Endothelial cell of umbilical vein (primary cell): Measurements from ENCODE around the gene TIMM17A. TPM values are rescaled to one million over a fixed set of nuclear protein-coding genes. Genes with fewer than 3 reads are reported as not detected.

ENCODE experiments used
- BruUV-seq: library from RNA; stranded (reverse); fragments of 400-500 nt; replicated peaks from 2 replicates; lab custom pipeline; 2021; lab: Mats Ljungman, UMichigan
- CTCF ChIA-PET: fragments of 300-600, 350-600 bp; sonication (Branson Sonifier 250); formaldehyde crosslinking; loops from one replicate; lab custom pipeline; 2021; ENCODE audit warnings: antibody characterized with exemption, inconsistent platforms; lab: Charles Lee
- POLR2A ChIA-PET: fragments of 300-600, 350-600 bp; sonication (Branson Sonifier 250); formaldehyde crosslinking; loops from one replicate; lab custom pipeline; 2021; ENCODE audit warnings: antibody characterized with exemption, inconsistent platforms; lab: Charles Lee
- DNase-seq: peaks from one replicate; pipeline ENCODE4 v3.0.0-alpha.2; 2011; ENCODE audit warnings: low read depth, low spot score
- FAIRE-seq: peaks from 2 replicates; lab custom pipeline; 2011; peaks lifted over from hg19 to GRCh38; lab: Jason Lieb, UNC
- H2AFZ ChIP-seq: 2 replicates; pipeline ENCODE4 v1.6.0; 2012; ENCODE audit warnings: low read depth, low read length, control low read depth, inconsistent platforms
- H3K27ac ChIP-seq: 2 replicates; pipeline ENCODE4 v1.5.1; 2011; ENCODE audit warnings: low read depth, mild to moderate bottlenecking, control low read depth, low read length, moderate library complexity; ENCODE audit not compliant: insufficient read depth
- H3K27me3 ChIP-seq, 2 experiments: 2 replicates each; pipeline versions ENCODE4 v1.6.0 to v1.6.1; 2011; ENCODE audit warnings: low read length in 2 of 2, mixed read lengths in 1 of 2; ENCODE audit not compliant: control insufficient read depth in 2 of 2, insufficient read depth in 2 of 2
- H3K36me3 ChIP-seq, 2 experiments: 2 replicates in 1 of 2; 3 replicates in 1 of 2; pipeline ENCODE4 v1.5.1; 2011; ENCODE audit warnings: low read length in 2 of 2, mild to moderate bottlenecking in 1 of 2, moderate library complexity in 1 of 2; ENCODE audit not compliant: control insufficient read depth in 2 of 2, insufficient read depth in 2 of 2; ENCODE audit errors: extremely low read depth in 1 of 2
- H3K4me1 ChIP-seq: 3 replicates; pipeline ENCODE4 v1.5.1; 2011; ENCODE audit warnings: mild to moderate bottlenecking, low read length; ENCODE audit not compliant: control insufficient read depth, insufficient read depth; ENCODE audit errors: extremely low read depth
- H3K4me2 ChIP-seq: 2 replicates; pipeline ENCODE4 v1.6.1; 2011; ENCODE audit warnings: low read length, control low read depth, mixed read lengths; ENCODE audit not compliant: insufficient read depth
- H3K4me3 ChIP-seq, 3 experiments: fragments of 200-600 bp in 1 of 3; sonication (generic), shearing (Covaris generic) in 1 of 3; replicated peaks in 1 of 3; 2 replicates each; pipeline ENCODE4 v1.5.1; 2011 to 2016; ENCODE audit warnings: control low read depth in 3 of 3, low read length in 3 of 3, mild to moderate bottlenecking in 2 of 3, inconsistent platforms in 1 of 3, low read depth in 1 of 3, moderate library complexity in 1 of 3; ENCODE audit not compliant: insufficient read depth in 1 of 3
- H3K79me2 ChIP-seq: 2 replicates; pipeline ENCODE4 v1.6.0; 2012; ENCODE audit warnings: low read length, inconsistent platforms; ENCODE audit not compliant: control insufficient read depth, insufficient read depth
- H3K9ac ChIP-seq: replicated peaks from 2 replicates; pipeline ENCODE3; 2011; ENCODE audit warnings: low read length, control low read depth; ENCODE audit not compliant: insufficient read depth; ENCODE audit errors: extremely low read depth
- H3K9me1 ChIP-seq: replicated peaks from 3 replicates; pipeline ENCODE4 v1.6.0; 2011; ENCODE audit warnings: mild to moderate bottlenecking, low read length; ENCODE audit not compliant: control insufficient read depth, insufficient read depth; ENCODE audit errors: extremely low read depth
- H3K9me3 ChIP-seq: replicated peaks from 2 replicates; pipeline ENCODE4 v1.5.1; 2012; ENCODE audit warnings: low read length, inconsistent platforms; ENCODE audit not compliant: control insufficient read depth, insufficient read depth
- H4K20me1 ChIP-seq: replicated peaks from 2 replicates; pipeline ENCODE3; 2011; ENCODE audit warnings: mild to moderate bottlenecking, low read length; ENCODE audit not compliant: control insufficient read depth, insufficient read depth; ENCODE audit errors: extremely low read depth
- CTCF ChIP-seq, 2 donors: IDR thresholded peaks; 1 replicate in 1 of 2; 2 replicates in 1 of 2; pipeline ENCODE4 v1.5.1; 2011; ENCODE audit warnings: low read length in 2 of 2, mild to moderate bottlenecking in 2 of 2, moderate library complexity in 2 of 2, control low read depth in 1 of 2, inconsistent platforms in 1 of 2, low read depth in 1 of 2; ENCODE audit not compliant: insufficient read depth in 1 of 2; ENCODE audit errors: extremely low read depth in 1 of 2
- EZH2 ChIP-seq: IDR thresholded peaks from 2 replicates; pipeline ENCODE4 v1.6.1; 2012; ENCODE audit warnings: borderline replicate concordance, low read depth, mild to moderate bottlenecking, moderate library complexity, low read length, inconsistent platforms; ENCODE audit not compliant: severe bottlenecking
- FOS ChIP-seq: IDR thresholded peaks from 2 replicates; pipeline ENCODE4 v1.6.1; 2011; ENCODE audit warnings: mild to moderate bottlenecking, low read length, moderate library complexity, borderline replicate concordance; ENCODE audit not compliant: insufficient read depth
- GATA2 ChIP-seq: IDR thresholded peaks from 2 replicates; pipeline ENCODE4 v1.7.0; 2011; ENCODE audit warnings: low read depth, mild to moderate bottlenecking, moderate library complexity, mixed read lengths, low read length; ENCODE audit not compliant: insufficient read length, insufficient read depth
- JUN ChIP-seq: IDR thresholded peaks from 2 replicates; pipeline ENCODE4 v1.6.1; 2011; ENCODE audit warnings: borderline replicate concordance, low read depth; ENCODE audit not compliant: insufficient read length, insufficient read depth
- MAX ChIP-seq: IDR thresholded peaks from 2 replicates; pipeline ENCODE4 v1.6.1; 2011; ENCODE audit not compliant: insufficient read depth, insufficient read length
- MYC ChIP-seq: IDR thresholded peaks from one replicate; pipeline ENCODE4 v1.6.1; 2011; ENCODE audit warnings: mild to moderate bottlenecking, low read depth, low read length
- POLR2A ChIP-seq: IDR thresholded peaks from 2 replicates; pipeline ENCODE4 v1.6.1; 2012; ENCODE audit warnings: low read depth, mild to moderate bottlenecking, control low read depth, low read length
- POLR2AphosphoS5 ChIP-seq: IDR thresholded peaks from 2 replicates; pipeline ENCODE4 v1.6.1; 2012; ENCODE audit warnings: low read depth, mild to moderate bottlenecking, control low read depth, low read length, moderate library complexity; ENCODE audit not compliant: insufficient read depth
- dilution Hi-C: fragments of 300-500 bp; cut with MboI; formaldehyde crosslinking; loops from one replicate; pipeline ENCODE4 v1.15.0; 2019; ENCODE audit warnings: low sequenced_read_pairs; ENCODE audit not compliant: extremely low pct_ligation_motif_present
- intact Hi-C: fragments of 100-400 bp; cut with micrococcal nuclease; formaldehyde crosslinking; loops from one replicate; pipeline ENCODE4 v1.10.0; 2022
- polyA plus RNA-seq, 4 experiments: library from polyadenylated mRNA; depleted of rRNA in 3 of 4; stranded (reverse) in 3 of 4; unstranded in 1 of 4; fragments of >200 nt; gene quantifications; 2 replicates each; pipeline versions ENCODE4 v1.2.1 to v1.2.3, GENCODE V29; 2011 to 2012; ENCODE audit warnings: missing spikeins in 1 of 4
- total RNA-seq: library from RNA; stranded (reverse); gene quantifications from 2 replicates; pipeline ENCODE4 v1.2.3, GENCODE V29; 2021

TIMM17A gene
- total and polyA plus RNA-seq, 2 donors (not counting 3 experiments of a cell fraction or from before 2014, with no cell fraction given), result 57.9 to 105 TPM

- Histone ChIP-seq H3K9me3 (no peaks in the 10 kb centered on the region), H3K4me2 (no peak overlapping the region), H2AFZ (no peak overlapping the region), H3K36me3 (no peaks in the 10 kb centered on the region), H3K27me3 (peaks cover 0 to 4% of the 10 kb centered on the region in 2 experiments), H4K20me1 (no peaks in the 10 kb centered on the region), H3K9me1 (no peaks in the 10 kb centered on the region), H3K4me3 (no peak overlapping the region), H3K4me1 (no peaks in the 10 kb centered on the region), H3K9ac (no peak overlapping the region), H3K79me2 (no peaks in the 10 kb centered on the region), H3K27ac (no peak overlapping the region)
- no TSS peak for BruUV-seq
- dilution Hi-C loops, result no loop called here
- FAIRE-seq (no peak), DNase-seq (no peak)
- intact Hi-C loops, result no loop called here
- TF ChIP-seq EZH2 (no peak), JUN (no peak), POLR2A (no peak)
- ChIA-PET POLR2A (no interaction called here), CTCF (interaction anchor here (0.5 to 3.7 kb wide), 8 partner anchors 11 to 617 kb away, joined by 3 to 23 read pairs (median 4); partner anchors contain the start of gene GPR37L1)
These were observed 57.5 kb downstream of the TIMM17A start for GRCh38 chr1:202012544-202013478.

- no peaks in the 10 kb centered on the region for H4K20me1 ChIP-seq
- H3K9me1 ChIP-seq, result no peaks in the 10 kb centered on the region
- no peaks in the 10 kb centered on the region for H3K36me3 ChIP-seq
- no TSS peak for BruUV-seq
- H3K4me3 ChIP-seq, result no peak overlapping the region
- intact Hi-C loops (no loop called here), dilution Hi-C loops (no loop called here)
- H3K27ac ChIP-seq, result no peak overlapping the region
- FAIRE-seq (no peak), DNase-seq (no peak)
- POLR2A ChIA-PET, result no interaction called here
- no peak overlapping the region for H3K9ac ChIP-seq
- H3K79me2 ChIP-seq, result no peaks in the 10 kb centered on the region
- H3K9me3 ChIP-seq, result no peaks in the 10 kb centered on the region
- peaks cover 0 to 8% of the 10 kb centered on the region in 2 experiments for H3K27me3 ChIP-seq
- no peaks in the 10 kb centered on the region for H3K4me1 ChIP-seq
- H3K4me2 ChIP-seq, result no peak overlapping the region
- CTCF ChIA-PET, result interaction anchor here (1.2 to 3.7 kb wide), 3 partner anchors 10 to 105 kb away, joined by 3 to 15 read pairs (median 6); no protein-coding TSS in a partner anchor
- no peak for TF ChIP-seq EZH2
- TF ChIP-seq MAX, result no peak
- TF ChIP-seq FOS, result no peak
- no peak for TF ChIP-seq GATA2
- TF ChIP-seq POLR2AphosphoS5, result no peak
- TF ChIP-seq CTCF (IDR thresholded peaks at IDR 0.05; ENCODE audit: extremely low read depth in 1 of 2, insufficient read depth in 1 of 2, low read depth in 1 of 2, low read length in 2 of 2), result no peak
- TF ChIP-seq JUN, result no peak
- no peak for TF ChIP-seq POLR2A
- TF ChIP-seq MYC, result no peak
- no peak overlapping the region for H2AFZ ChIP-seq
These were observed 58.3 kb downstream of the TIMM17A start for GRCh38 chr1:202013603-202014002.
